Activated CD4-positive, alpha-beta T cell treated with anti-CD3 and anti-CD28 coated beads for 36 hours (primary cell): Measurements from ENCODE around the gene KCNIP4. TPM values are rescaled to one million over a fixed set of nuclear protein-coding genes. Genes with fewer than 3 reads are reported as not detected.

Experiments used
- ATAC-seq: fragments of 200-7000 bp; cut with Tn5 transposase; one replicate; pipeline ENCODE4 v1.10.0; 2021; ENCODE audit warnings: mild to moderate bottlenecking, moderate library complexity
- CTCF ChIA-PET: fragments of 350-600 bp; sonication (Branson Sonifier 250); formaldehyde crosslinking; loops from one replicate; lab custom pipeline; 2021; ENCODE audit warnings: antibody characterized with exemption; lab: Charles Lee
- POLR2A ChIA-PET: fragments of 350-600 bp; sonication (Branson Sonifier 250); formaldehyde crosslinking; loops from one replicate; lab custom pipeline; 2021; ENCODE audit warnings: antibody characterized with exemption, inconsistent platforms; lab: Charles Lee
- DNase-seq: peaks from one replicate; pipeline ENCODE4 v3.0.0-alpha.2; 2020
- H3K27ac Mint-ChIP-seq: one replicate; pipeline ENCODE4 v1.8.0; 2021; ENCODE audit warnings: mixed read lengths
- H3K27me3 Mint-ChIP-seq: one replicate; pipeline ENCODE4 v1.8.0; 2021; ENCODE audit warnings: mixed read lengths
- H3K36me3 Mint-ChIP-seq: one replicate; pipeline ENCODE4 v1.8.0; 2021; ENCODE audit warnings: low read depth, mixed read lengths
- H3K4me1 Mint-ChIP-seq: one replicate; pipeline ENCODE4 v1.8.0; 2021; ENCODE audit warnings: mixed read lengths
- H3K4me3 Mint-ChIP-seq: one replicate; pipeline ENCODE4 v1.8.0; 2021; ENCODE audit warnings: mild to moderate bottlenecking, moderate library complexity, mixed read lengths
- H3K9me3 Mint-ChIP-seq: one replicate; pipeline ENCODE4 v1.8.0; 2021; ENCODE audit warnings: low read depth, mixed read lengths
- intact Hi-C, 2 experiments: fragments of 100-400 bp; cut with DNase I in 1 of 2; cut with micrococcal nuclease in 1 of 2; formaldehyde crosslinking; loops; one replicate each; pipeline versions ENCODE4 v1.14.2 to v1.15.1; 2022 to 2024; cut with DNase I, micrococcal nuclease
- total RNA-seq, 2 experiments: library from RNA; stranded (reverse); gene quantifications; one replicate each; pipeline ENCODE4 v1.2.3, GENCODE V29; 2021

Gene KCNIP4
- total RNA-seq, 2 experiments from 2014 or later: not detected

GRCh38 chr4:21451032-21451431 lies 497.5 kb downstream of the KCNIP4 start:
- Mint-ChIP-seq H3K36me3 (no peaks in the 10 kb centered on the region), H3K9me3 (no peaks in the 10 kb centered on the region), H3K4me3 (no peak overlapping the region), H3K27me3 (no peaks in the 10 kb centered on the region), H3K27ac (no peak overlapping the region), H3K4me1 (no peaks in the 10 kb centered on the region)
- CTCF ChIA-PET: no interaction called here
- intact Hi-C loops: no loop called here
- ATAC-seq (no peak), DNase-seq (no peak)
- POLR2A ChIA-PET: no interaction called here

- Mint-ChIP-seq H3K9me3 (no peaks in the 10 kb centered on the region), H3K4me1 (no peaks in the 10 kb centered on the region), H3K27ac (no peak overlapping the region), H3K36me3 (no peaks in the 10 kb centered on the region), H3K4me3 (no peak overlapping the region), H3K27me3 (no peaks in the 10 kb centered on the region)
- intact Hi-C loops: no loop called here
- no peak for DNase-seq
- CTCF ChIA-PET: no interaction called here
- no peak for ATAC-seq
- POLR2A ChIA-PET: no interaction called here
These were observed 498.2 kb downstream of the KCNIP4 start for GRCh38 chr4:21450331-21450730.

- intact Hi-C loops: no loop called here
- Mint-ChIP-seq H3K4me1 (no peaks in the 10 kb centered on the region), H3K27me3 (no peaks in the 10 kb centered on the region), H3K27ac (no peak overlapping the region), H3K4me3 (no peak overlapping the region), H3K36me3 (no peaks in the 10 kb centered on the region), H3K9me3 (peaks cover 6% of the 10 kb centered on the region)
- ATAC-seq: no peak
- DNase-seq: no peak
- CTCF ChIA-PET: no interaction called here
- POLR2A ChIA-PET: no interaction called here
These were observed 501.1 kb downstream of the KCNIP4 start for GRCh38 chr4:21447301-21448054.

GRCh38 chr4:21420166-21420565 lies 528.4 kb downstream of the KCNIP4 start:
- H3K27me3 Mint-ChIP-seq: no peaks in the 10 kb centered on the region
- ChIA-PET CTCF (interaction anchor here (0.7 kb wide), 1 partner anchor 497 kb away, joined by 3 read pairs; no protein-coding TSS in a partner anchor), POLR2A (no interaction called here)
- H3K27ac Mint-ChIP-seq: no peak overlapping the region
- no peaks in the 10 kb centered on the region for H3K4me1 Mint-ChIP-seq
- ATAC-seq (no peak), DNase-seq (no peak)
- H3K9me3 Mint-ChIP-seq: peaks cover 5% of the 10 kb centered on the region
- H3K4me3 Mint-ChIP-seq: no peak overlapping the region
- intact Hi-C loops: no loop called here
- no peaks in the 10 kb centered on the region for H3K36me3 Mint-ChIP-seq

GRCh38 chr4:21415728-21416127 lies 532.8 kb downstream of the KCNIP4 start:
- intact Hi-C loops: no loop called here
- no peak for ATAC-seq
- H3K9me3 Mint-ChIP-seq: peaks cover 7% of the 10 kb centered on the region
- no peak overlapping the region for H3K27ac Mint-ChIP-seq
- H3K27me3 Mint-ChIP-seq: no peaks in the 10 kb centered on the region
- no peaks in the 10 kb centered on the region for H3K4me1 Mint-ChIP-seq
- no peak overlapping the region for H3K4me3 Mint-ChIP-seq
- ChIA-PET POLR2A (no interaction called here), CTCF (no interaction called here)
- no peak for DNase-seq
- no peaks in the 10 kb centered on the region for H3K36me3 Mint-ChIP-seq

GRCh38 chr4:21413807-21414370 lies 534.7 kb downstream of the KCNIP4 start:
- Mint-ChIP-seq H3K36me3 (no peaks in the 10 kb centered on the region), H3K4me1 (no peaks in the 10 kb centered on the region), H3K27me3 (no peaks in the 10 kb centered on the region), H3K9me3 (peaks cover 6% of the 10 kb centered on the region), H3K27ac (no peak overlapping the region), H3K4me3 (no peak overlapping the region)
- ChIA-PET CTCF (interaction anchor here (0.7 kb wide), 1 partner anchor 23 kb away, joined by 3 read pairs; no protein-coding TSS in a partner anchor), POLR2A (no interaction called here)
- DNase-seq (no peak), ATAC-seq (no peak)
- intact Hi-C loops: no loop called here

GRCh38 chr4:21411086-21411485 lies 537.5 kb downstream of the KCNIP4 start:
- ChIA-PET POLR2A (no interaction called here), CTCF (no interaction called here)
- intact Hi-C loops: no loop called here
- no peaks in the 10 kb centered on the region for H3K4me1 Mint-ChIP-seq
- no peak overlapping the region for H3K4me3 Mint-ChIP-seq
- DNase-seq: no peak
- H3K27me3 Mint-ChIP-seq: no peaks in the 10 kb centered on the region
- H3K27ac Mint-ChIP-seq: no peak overlapping the region
- H3K36me3 Mint-ChIP-seq: no peaks in the 10 kb centered on the region
- no peak for ATAC-seq
- H3K9me3 Mint-ChIP-seq: peaks cover 9% of the 10 kb centered on the region

GRCh38 chr4:21410372-21410771 lies 538.2 kb downstream of the KCNIP4 start:
- ChIA-PET CTCF (no interaction called here), POLR2A (no interaction called here)
- no peaks in the 10 kb centered on the region for H3K36me3 Mint-ChIP-seq
- H3K4me1 Mint-ChIP-seq: no peaks in the 10 kb centered on the region
- H3K27me3 Mint-ChIP-seq: no peaks in the 10 kb centered on the region
- intact Hi-C loops: no loop called here
- H3K27ac Mint-ChIP-seq: no peak overlapping the region
- no peak for DNase-seq
- no peak for ATAC-seq
- peaks cover 9% of the 10 kb centered on the region for H3K9me3 Mint-ChIP-seq
- no peak overlapping the region for H3K4me3 Mint-ChIP-seq

GRCh38 chr4:21387683-21388082 lies 560.9 kb downstream of the KCNIP4 start:
- DNase-seq (no peak), ATAC-seq (no peak)
- Mint-ChIP-seq H3K4me3 (no peak overlapping the region), H3K9me3 (peaks cover 10% of the 10 kb centered on the region), H3K36me3 (no peaks in the 10 kb centered on the region), H3K27ac (no peak overlapping the region), H3K4me1 (no peaks in the 10 kb centered on the region), H3K27me3 (no peaks in the 10 kb centered on the region)
- ChIA-PET CTCF (no interaction called here), POLR2A (no interaction called here)
- intact Hi-C loops: no loop called here

- intact Hi-C loops: no loop called here
- H3K27me3 Mint-ChIP-seq: no peaks in the 10 kb centered on the region
- H3K36me3 Mint-ChIP-seq: no peaks in the 10 kb centered on the region
- H3K4me3 Mint-ChIP-seq: no peak overlapping the region
- no peak for DNase-seq
- peaks cover 9% of the 10 kb centered on the region for H3K9me3 Mint-ChIP-seq
- H3K27ac Mint-ChIP-seq: no peak overlapping the region
- no peak for ATAC-seq
- CTCF ChIA-PET: no interaction called here
- POLR2A ChIA-PET: no interaction called here
- no peaks in the 10 kb centered on the region for H3K4me1 Mint-ChIP-seq
These were observed 562.3 kb downstream of the KCNIP4 start for GRCh38 chr4:21386166-21386780.

GRCh38 chr4:21385706-21386105 lies 562.9 kb downstream of the KCNIP4 start:
- POLR2A ChIA-PET: no interaction called here
- no peak overlapping the region for H3K27ac Mint-ChIP-seq

GRCh38 chr4:21384609-21385008 lies 564.0 kb downstream of the KCNIP4 start:
- no peaks in the 10 kb centered on the region for H3K27me3 Mint-ChIP-seq
- peaks cover 4% of the 10 kb centered on the region for H3K9me3 Mint-ChIP-seq
- no peak overlapping the region for H3K27ac Mint-ChIP-seq
- POLR2A ChIA-PET: no interaction called here
- CTCF ChIA-PET: no interaction called here
- H3K4me3 Mint-ChIP-seq: no peak overlapping the region
- intact Hi-C loops: loop anchor here in 1 of 2 experiments (1.0 kb wide), 1 partner anchor 12 kb away; no protein-coding TSS in a partner anchor
- H3K36me3 Mint-ChIP-seq: no peaks in the 10 kb centered on the region
- DNase-seq: no peak
- no peaks in the 10 kb centered on the region for H3K4me1 Mint-ChIP-seq
- no peak for ATAC-seq

More at GRCh38 chr4:21385706-21386105, 562.9 kb downstream of the KCNIP4 start:
- H3K4me3 Mint-ChIP-seq: no peak overlapping the region
- CTCF ChIA-PET: no interaction called here
- no peak for ATAC-seq
- no peaks in the 10 kb centered on the region for H3K36me3 Mint-ChIP-seq
- DNase-seq: no peak
- H3K4me1 Mint-ChIP-seq: no peaks in the 10 kb centered on the region
- intact Hi-C loops: no loop called here
- no peaks in the 10 kb centered on the region for H3K27me3 Mint-ChIP-seq
- H3K9me3 Mint-ChIP-seq: peaks cover 7% of the 10 kb centered on the region
